NCI-H146 treated with DMSO at 0.1 percent for 48 hours (cell line): Measurements from ENCODE around the gene RBM7.

ENCODE experiments used
- DNase-seq: peaks from one replicate; lab custom pipeline; 2025; ENCODE audit not compliant: unreplicated experiment; lab: John Stamatoyannopoulos, UW

RBM7 gene

GRCh38 chr11:114447444-114447843 is 47.0 kb downstream of the RBM7 start:
- no peak for DNase-seq

DNA sequence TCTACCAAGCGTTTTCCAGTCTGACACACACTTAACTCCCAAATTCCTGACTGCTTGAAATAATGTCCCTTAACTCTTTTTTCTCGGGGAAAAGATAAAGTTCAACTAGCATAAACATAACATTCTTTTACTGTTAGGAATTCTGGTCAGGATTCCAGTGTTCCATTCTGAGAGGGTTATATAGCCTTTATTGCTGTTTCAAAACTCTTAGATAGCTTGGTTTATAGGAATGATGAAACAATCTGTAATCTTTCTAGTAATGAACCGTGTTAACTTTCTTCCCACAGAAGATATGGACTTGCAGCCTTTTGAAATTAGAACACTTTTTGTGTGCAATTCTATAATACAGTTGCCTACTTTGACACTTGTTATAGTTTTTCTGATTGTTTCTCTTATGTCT is 47.4 kb downstream of the RBM7 start:
- no peak for DNase-seq

DNA sequence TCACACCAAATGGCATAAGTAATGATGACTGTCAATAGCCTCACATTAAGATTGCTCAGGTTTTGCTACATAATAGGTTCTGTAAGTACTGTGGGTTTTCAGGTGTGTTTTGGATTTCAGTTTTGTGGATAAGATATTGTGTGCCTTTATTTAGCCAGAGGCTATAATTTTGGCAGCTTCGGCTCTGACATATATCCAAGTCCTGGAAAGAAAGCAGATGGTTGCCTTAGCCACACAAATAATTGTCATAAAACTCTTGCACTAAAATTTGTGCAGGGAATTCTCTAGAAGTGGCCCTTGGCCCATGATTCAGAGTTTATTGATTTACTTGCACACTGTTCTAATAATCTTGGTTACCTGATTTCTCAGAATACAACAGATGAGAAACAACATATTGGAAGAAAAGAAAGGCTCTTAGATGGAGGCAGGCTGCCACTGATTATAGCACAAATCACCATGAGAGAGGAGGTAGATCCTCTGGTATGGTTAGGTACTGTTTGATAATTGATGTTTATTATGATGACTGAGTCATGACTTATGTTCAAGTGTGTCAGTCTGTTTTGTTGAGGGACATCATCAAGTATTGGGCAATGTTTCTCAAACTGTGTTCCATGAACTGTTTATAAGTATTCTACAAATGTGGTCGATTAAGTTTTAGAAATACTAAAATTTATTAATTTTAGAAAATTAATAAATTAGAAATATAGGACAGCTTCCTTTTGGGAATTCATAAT is 48.5 kb downstream of the RBM7 start:
- no peak for DNase-seq

DNA sequence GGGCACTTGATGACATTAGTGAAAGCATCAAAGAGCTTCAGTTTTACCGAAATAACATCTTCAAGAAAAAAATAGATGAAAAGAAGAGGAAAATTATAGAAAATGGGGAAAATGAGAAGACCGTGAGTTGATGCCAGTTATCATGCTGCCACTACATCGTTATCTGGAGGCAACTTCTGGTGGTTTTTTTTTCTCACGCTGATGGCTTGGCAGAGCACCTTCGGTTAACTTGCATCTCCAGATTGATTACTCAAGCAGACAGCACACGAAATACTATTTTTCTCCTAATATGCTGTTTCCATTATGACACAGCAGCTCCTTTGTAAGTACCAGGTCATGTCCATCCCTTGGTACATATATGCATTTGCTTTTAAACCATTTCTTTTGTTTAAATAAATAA is 49.4 kb downstream of the RBM7 start:
- no peak for DNase-seq

GRCh38 chr11:114452399-114452798 is 51.9 kb downstream of the RBM7 start:
- DNase-seq, result no peak
